HG02678 (cell line): Measurements from ENCODE around the gene DTNA.

ENCODE experiments used
- ATAC-seq: cut with Tn5 transposase; IDR thresholded peaks from one replicate; pipeline ENCODE4 v1.9.1; 2021; ENCODE audit warnings: mild to moderate bottlenecking, moderate library complexity; ENCODE audit not compliant: unreplicated experiment

Gene DTNA

DNA sequence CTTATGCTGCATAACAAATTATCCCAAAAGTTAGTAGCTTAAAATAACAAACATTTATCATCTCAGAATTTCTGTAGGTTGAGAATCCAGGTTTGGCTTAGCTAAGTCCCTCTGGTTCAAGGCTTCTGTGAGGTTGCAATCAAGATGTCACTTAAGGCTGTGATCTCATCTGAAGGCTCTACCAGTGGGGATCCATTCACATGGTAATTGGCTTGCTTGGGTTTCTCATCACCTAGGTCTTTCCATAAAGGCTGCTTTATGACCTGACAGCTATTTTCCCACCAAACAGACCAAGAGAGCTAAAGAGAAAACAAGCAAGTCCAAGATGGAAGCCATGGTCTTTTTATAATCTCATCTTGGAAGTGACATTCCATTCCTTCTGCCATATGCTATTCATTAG lies 137.3 kb downstream of the DTNA start:
- ATAC-seq, result no peak

DNA sequence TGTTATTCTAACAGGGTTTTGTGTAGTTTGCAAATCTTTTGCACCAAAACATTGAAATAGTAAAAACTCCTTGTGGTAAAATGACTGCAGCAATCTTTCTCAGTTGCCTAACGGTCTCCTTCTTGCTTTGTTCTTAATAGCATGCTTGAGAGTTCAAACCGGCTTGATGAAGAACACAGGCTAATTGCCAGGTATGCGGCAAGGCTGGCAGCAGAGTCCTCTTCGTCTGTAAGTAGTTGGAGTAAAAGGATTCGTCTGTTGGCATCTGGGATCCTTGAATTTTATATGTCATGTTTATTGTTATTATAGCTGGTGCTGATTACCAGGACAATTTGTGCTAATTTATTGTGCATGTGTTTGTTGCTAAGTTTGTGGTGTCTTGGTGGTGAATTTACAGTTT lies 138.1 kb downstream of the DTNA start:
- no peak for ATAC-seq

DNA sequence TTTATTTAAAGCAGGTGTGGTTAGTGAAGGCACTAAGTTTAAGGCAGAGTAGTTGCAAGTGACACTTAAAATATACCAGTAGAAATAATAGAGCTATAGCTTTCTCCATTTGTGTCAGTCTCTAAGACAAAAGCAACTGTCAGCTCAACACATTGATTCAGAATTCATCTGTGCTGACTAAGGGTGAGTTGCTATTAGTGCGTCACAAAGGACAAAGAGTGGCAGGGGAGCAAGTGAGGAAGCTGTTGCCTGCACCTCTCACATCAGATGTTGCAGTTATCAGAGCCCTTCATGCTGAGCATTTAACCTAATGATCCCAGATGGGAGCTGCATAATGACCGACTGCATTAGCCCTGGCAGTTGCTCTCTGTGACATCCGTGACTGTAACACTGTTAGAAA lies 138.6 kb downstream of the DTNA start:
- no peak for ATAC-seq

DNA sequence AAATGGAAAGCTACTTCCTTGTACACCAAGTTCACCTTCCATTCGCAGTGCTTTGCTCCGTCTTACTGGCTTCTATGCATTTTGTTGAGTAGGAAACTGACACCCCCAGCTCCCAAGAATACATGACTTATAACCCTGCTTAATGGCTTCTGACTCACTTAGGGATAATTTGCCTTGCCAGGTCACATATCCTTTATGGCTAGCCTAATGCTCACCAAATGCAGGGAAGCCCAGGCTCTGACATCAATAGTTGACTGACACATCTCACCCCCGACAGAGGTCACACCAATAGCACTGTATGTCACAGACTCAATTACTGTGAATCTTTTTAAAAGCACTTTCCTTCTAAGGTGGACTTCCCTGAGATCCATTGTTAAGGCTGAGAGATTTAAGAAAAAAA lies 147.2 kb downstream of the DTNA start:
- ATAC-seq, result no peak

DNA sequence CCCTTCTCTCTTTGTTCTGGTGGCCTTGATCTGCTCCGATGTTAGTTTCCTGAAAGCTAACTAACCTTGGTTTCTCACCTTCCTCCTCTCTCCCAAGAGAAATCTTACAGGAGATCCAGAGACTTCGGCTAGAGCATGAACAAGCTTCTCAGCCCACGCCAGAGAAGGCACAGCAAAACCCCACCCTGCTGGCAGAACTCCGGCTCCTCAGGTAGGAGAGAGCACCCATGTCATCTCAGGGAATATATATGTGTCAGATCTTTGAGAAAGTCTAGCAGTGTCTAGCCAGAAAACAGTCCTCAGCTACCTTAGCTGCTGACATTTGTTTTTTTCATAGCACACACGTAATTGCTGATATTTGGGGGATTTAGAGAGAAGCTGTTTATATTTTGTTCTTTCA lies 148.1 kb downstream of the DTNA start:
- no peak for ATAC-seq

DNA sequence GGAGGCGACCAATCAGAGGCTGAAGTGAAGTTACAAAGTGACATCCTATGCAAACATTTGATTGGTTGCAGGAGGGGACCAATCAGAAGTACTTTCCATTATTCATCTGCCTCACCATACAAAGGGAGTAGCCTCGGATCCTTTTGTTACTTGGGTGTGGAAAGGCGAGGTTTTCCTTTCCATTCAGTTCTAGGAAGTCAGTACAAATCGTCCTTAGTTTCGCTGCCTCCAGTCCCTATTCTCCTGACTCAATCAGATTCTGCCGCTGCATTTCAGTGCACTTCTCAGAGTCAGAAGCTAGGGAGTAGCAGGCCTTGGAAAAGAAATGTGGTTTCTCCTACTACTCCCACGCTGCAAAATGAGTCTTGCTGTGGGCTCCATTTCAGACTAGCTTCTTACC lies 149.4 kb downstream of the DTNA start:
- ATAC-seq, result no peak

DNA sequence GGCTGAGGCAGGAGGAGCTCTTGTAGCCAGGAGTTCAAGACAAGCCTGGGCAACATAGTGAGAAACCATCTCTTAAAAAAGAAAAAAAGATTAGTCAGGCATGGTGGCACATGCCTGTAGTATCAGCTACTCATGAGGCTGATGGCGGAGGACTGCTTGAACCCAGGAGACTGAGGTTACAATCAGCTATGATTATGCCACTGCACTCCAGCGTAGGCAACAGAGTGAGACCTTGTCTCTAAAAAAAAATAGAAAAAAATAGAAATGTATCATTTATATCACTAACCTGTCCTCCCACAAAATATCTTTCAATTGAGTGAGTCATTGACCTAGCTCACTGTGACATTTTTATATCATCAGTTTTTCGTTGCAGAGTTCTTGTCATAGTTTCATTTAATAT lies 152.5 kb downstream of the DTNA start:
- no peak for ATAC-seq

DNA sequence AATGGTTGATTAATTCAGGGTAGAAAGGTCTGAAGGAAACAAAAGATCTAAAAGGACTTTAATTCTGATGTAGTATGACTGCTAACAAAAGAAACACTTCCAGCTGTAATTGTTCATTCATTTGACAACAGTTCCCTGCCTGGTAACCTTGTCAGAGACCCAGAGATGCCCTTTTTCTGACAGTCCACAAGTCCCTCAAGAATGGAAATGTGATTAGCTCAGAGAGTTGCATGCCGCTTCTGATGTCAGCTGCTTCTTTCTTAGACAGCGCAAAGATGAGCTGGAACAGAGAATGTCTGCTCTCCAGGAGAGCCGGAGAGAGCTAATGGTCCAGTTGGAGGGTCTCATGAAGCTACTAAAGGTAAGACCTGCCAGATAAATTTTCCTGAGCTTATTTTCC lies 153.6 kb downstream of the DTNA start:
- ATAC-seq, result no peak

DNA sequence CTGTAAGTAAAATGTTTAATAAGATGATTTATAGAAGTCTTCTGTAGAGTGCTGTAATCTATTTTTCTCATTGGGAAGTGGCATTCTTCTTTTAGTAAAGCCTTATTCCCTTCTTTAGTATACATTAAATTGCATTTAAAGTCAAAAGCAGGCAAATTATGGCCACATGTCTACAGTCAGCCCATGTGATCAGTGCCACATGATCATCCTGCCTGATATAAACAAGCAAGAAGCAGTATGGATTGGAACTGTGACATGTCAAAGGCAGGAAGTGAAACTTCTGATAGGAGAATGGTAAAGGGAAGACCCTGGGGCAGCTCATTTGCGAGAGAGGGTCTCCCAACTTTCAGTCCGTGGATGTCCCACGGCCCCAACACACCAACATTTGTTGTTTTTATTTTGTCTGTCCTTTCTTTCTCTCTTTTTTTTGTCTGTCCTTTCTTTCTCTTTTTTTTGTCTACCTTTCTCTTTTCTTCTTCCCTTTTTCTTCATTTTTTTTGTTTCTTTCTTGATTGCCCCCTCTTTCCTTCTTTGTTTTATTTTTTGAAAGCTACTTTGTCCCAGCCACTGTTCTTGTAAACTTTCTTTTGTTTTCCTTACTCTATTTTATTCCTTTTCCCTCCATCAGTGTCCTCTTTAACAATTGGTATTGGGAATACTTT lies 154.9 kb downstream of the DTNA start:
- no peak for ATAC-seq

DNA sequence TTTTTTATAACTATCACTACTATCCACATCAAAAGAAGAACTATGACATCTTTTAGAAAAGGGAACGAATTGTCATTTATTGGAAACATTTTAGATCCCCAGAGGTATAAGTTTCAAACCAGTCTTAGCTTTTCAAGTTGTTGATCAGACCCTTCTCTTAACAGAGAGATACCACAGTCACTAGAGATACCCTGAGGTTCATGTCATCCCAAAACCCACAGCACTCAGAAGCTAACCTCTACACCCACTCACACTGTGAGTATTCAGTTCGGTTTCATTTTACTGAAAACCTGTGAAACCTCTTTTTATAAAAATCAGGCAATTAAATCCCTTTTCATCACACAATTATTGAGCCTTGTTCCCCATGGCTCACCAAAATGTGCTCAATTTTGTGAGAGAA lies 156.2 kb downstream of the DTNA start:
- no peak for ATAC-seq

DNA sequence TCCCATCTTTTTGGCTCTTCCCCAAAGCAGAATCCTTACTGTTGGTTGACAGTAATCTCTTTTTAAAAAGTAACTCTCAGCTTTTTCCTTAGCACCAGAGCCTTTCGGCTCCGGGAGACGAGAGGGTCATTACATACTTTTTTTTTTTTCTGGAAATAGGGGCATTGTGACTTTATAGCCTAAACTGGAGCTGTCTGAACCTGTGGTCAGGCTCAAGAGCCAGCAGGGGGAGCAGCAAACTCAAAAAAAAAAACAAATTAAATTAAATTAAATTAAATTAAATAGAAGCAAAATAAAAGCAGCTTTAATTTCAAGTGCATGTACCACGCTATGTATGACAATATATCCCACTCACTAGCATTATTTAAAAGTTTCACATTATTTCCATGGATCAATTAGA lies 156.6 kb downstream of the DTNA start:
- no peak for ATAC-seq

DNA sequence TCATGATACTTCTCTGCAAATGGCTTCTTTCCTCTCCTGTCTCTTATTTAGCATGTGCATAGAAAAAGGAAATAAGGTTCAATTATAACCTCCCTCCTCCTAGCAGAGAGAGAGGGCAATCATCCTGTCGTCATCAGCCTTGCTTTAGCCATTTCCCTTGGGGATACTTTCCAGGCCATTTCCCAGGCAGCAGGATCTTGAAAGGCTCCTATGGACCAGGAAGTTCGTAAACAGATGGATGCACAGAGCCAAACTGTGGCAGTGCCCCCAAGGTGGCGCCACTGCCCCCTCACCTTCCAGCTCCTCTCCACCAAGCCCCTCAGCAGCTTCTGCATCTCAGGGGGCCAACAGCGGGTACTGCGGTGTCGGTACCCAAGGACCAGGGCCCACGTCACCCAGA lies 157.4 kb downstream of the DTNA start:
- no peak for ATAC-seq

DNA sequence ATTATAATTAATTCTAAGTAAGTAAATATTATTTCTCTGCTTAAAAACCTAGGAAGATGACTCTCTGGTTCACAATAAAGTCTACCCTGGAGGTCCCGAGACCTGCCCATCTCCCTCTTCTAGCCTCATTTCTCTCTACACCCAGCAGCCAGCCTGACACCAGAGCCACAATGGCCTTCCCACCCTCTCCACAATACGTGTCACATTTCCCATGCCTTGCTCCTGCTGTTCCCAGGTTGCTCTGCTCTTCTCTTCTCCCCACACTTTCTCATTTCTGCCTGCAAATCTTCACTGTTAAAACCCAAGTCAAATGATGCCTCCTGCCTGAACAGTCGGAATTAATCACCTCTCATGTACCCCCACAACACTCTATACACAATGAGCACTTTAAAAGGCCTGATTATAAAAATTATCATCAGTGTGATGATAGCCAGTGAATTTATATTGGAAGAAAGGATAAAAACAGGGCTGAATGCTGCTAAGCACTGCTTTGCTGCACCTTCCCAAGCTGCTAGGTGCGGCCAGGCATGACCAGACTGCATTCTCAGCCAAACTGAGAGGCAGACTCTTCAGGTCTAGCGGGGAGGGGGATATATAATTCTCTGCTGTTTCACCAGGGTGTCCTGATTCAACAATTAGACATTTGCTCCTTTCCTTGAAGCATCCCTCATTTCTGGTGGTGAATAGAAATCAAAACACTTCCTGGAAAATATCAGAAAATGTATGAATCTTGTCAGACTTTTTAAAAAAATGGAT lies 160.6 kb downstream of the DTNA start:
- no peak for ATAC-seq

DNA sequence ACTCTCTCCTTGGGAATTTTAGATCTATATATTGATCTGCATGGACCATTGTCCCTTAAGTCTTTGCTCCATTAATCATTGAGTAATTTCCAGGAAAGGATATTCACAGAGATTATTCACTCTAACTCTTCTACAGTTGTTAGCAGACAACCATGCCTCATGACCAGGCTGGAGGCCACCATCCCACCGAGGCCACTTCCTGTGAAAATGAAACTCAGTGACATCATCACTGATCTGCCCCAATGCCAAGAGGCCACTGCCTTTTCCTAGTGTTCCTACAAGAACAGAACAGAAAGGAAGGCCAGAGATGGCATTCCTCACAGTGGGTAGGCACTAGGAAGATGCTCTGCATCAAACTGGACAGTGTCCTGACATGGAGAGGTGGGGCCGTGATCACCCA lies 161.3 kb downstream of the DTNA start:
- no peak for ATAC-seq

DNA sequence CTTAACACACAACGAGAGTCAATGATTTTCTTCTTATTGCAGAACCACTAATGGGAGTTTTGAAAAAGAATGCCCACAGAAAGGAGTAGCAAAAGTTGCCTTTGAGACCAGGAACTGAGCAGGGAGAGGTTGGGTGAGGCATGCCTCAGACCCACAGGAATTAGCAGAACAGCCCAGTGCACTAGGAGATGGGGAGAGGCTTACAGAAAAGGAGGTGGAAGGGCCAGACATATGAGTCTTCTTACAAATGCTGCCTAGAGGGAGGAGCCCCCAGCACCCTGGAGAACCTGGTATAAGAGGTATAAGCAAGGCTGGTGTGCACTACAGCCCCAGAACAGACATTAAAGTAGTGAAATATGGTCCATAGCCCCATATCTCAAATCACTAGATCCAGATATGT lies 162.0 kb downstream of the DTNA start:
- ATAC-seq, result no peak

DNA sequence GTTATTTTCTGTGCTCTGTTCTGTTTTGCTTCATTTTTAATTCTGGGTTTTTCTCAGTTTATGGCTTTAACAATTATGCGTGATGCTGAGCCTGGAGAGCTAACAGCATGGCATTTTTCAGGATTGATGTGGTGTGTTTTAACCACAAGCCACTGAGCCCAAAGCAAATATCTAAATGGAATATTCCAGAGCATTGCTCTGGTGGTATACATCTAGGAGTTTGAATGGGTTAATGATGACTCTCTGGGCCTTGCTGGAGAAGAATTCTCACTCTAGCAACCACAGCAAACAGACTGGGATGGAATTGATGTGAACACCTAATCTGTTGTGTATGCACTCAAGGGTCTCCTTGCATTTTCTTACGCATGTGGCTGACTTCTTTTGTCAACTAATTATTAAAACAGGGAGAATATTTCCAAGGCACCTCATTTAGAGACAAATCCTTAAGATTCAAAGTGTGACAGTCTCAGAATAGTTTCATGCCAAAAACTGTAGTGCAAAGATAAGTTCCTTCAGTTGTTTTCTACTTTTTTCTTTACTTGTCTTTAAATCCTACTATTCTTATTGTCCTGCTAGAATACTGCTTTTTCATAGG lies 164.0 kb downstream of the DTNA start:
- no peak for ATAC-seq

DNA sequence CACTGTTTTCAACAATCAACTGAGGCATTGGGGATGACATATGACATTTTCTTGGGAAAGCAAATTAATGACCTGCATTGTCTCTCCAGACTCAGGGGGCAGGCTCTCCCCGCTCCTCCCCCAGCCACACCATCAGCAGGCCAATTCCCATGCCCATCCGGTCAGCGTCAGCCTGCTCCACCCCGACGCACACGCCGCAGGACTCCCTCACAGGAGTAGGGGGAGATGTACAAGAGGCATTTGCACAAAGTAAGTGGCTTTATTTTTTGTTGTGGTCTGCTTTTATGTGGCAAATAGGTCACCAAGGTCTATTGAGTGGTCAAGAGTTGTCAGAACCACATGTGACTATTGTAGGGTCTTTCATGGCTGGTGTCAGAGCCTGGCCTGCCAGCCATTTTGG lies 165.1 kb downstream of the DTNA start:
- no peak for ATAC-seq

DNA sequence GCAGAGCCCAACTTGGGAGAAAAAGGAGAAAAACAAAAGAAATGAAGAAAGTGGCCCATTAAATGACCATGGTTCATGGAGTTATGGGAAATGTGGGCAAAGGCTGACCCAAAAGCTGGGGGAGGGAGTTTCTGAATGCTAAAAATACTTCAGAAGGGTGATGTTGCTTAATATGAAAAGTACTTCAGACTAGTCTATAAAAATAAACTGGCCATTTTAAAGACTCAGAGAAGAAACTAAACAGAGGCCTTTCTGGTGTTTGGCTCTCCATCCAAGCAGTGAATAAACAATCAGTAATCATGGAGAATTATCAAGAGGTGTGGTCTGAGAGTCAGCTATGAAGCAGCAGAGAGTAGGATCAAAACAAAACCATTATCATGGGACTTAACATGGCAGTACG lies 170.3 kb downstream of the DTNA start:
- ATAC-seq, result no peak

DNA sequence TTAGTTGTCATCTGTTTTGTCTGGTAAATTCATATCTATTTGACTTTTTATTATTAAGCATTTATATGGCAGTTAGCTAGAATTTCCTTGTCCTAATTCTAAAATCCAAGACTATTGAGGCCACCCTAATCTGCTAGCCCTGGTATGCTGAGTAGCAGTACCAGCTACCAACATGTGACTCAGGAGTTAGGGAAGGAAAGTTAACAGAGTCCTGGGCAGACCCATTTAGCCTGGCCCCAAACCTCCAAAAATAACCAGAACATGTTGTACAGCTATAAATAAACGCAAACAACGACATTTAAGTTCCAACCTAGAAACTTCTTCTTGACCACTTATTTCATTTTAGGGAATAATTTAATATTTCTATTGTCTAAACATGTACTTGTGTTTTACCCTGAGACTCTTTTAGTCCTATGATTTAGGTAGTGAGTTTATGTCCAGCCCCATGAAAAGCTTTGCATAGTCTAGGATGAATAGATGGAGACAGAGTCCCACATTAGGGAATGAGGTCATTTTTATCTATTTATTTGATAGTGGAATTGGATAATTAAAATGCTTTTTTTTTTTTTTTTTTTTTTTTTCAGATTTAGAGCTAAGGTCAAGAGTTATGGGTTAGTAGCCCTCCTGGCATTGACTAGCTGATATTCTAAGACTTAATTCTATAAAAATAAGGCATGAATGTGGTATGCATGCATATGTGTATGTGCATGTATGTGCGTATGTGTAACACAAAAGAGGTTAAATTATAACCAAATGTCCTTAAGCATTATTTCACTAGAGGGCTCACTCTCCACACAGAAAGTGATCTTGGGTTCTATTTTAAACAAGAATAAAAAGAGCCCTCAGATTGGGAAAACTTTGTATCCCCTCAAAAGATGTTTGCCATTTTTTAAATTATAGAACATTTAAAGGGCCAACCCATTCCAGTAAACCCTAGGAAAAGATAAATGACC lies 171.1 kb downstream of the DTNA start:
- ATAC-seq, result no peak

DNA sequence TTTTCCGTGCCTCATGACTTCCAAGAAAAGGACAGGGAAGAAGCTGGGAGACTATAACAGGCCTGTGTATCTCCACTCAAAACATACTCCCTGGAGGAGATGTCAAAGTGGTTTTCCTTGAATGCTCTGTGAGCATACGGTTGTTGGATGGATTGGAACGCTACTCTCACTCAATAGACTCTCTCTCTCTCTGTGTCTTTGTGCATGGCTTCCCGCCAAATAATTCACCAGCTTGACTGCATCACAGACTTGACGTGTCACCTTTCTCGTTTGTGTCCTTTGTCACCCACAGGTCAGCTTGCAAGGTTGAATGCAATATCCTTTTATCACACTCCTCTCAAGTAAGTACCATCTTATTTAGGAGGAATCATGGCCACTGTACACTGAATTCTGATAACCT lies 174.3 kb downstream of the DTNA start:
- ATAC-seq, result no peak

DNA sequence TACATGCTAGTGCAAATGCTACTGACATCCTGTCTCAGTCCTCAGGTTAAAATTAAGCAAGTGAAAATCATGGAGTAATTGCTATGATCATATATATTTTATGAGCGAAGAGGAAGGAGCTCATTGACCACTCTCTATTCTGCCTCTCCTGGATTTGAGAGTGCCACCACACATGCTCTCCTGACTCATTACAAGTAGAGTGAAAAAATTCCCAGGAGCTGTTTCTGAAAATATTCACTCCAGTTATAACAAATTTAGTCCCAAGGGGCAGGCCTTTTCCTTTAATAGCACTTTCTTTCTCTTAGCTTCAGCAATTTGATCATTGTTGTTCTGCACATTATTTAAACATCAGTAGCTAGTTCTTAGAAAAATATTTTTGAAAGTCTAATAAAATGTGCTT lies 176.1 kb downstream of the DTNA start:
- no peak for ATAC-seq
